NCI-H1092 treated with DMSO at 0.1 percent for 48 hours (cell line): ENCODE measurements around the gene FAM237A.

Experiments
- DNase-seq: peaks from one replicate; lab custom pipeline; 2025; lab: John Stamatoyannopoulos, UW

Gene FAM237A

DNA sequence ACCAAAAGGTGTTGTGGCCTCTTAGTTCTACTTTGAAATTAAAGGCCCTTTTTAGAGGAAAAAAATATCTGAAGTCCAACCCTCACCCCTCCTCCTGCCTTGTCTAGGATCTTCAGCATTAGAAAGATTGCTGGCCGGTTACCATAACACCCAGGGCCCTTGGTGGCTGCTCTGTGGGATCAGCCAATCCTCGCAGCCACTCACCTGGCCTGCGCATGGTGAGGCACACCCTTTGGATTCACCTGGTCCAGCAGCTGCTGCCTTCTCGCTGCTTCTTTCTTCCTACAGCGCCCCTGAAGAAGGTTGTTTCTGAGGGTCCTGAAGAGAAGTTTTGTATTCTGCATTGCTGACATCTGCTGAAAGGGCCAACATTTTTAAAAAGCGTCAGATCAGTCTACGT lies 50.7 kb downstream of the FAM237A start:
- no peak for DNase-seq

GRCh38 chr2:206693399-206694137 lies 51.3 kb downstream of the FAM237A start:
- peak; percentile 52 for DNase-seq

DNA sequence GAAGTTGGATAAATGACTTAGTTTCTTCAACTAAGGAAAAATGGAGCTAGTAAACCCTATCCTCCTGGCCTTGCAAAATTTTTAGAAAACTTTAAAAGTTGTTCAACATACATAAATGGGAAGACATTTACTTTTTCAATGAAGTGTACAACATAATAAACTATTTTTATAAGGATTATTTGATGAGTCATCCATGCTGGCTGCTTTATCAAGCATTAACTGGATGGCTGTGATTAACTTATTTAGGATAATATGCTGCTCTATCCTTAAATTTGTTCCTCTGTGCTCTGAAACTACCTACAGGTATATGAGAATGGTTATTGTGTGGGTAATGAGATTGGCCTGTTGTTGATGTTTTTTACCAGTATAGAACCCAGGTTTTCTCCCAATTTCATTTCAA lies 54.6 kb downstream of the FAM237A start:
- no peak for DNase-seq

DNA sequence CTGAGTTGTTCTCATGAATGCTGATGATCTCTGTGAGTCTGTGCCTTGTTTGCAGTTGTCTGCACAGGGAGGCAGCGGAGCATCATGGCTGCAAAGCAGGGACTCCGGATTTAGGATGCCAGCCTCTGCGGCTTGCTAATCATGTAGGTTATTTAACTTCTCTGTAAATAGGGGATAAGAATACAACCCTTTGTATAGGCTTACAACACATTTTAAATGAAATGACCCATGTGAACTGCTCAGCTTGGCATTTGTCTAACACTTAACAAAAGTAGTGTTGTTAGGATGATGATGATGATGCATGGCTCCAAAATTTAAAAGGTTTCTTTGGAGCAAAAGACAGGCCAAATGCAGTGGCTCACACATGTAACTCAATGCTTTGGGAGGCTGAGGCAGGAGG lies 56.5 kb downstream of the FAM237A start:
- DNase-seq = no peak
